Measurements from ENCODE around the gene SPINK7. TPM values are rescaled to one million over a fixed set of nuclear protein-coding genes. Genes with fewer than 3 reads are reported as not detected.

The SPINK7 gene
- 4.2 and 14.1 TPM in 2 replicates for total RNA-seq

DNA sequence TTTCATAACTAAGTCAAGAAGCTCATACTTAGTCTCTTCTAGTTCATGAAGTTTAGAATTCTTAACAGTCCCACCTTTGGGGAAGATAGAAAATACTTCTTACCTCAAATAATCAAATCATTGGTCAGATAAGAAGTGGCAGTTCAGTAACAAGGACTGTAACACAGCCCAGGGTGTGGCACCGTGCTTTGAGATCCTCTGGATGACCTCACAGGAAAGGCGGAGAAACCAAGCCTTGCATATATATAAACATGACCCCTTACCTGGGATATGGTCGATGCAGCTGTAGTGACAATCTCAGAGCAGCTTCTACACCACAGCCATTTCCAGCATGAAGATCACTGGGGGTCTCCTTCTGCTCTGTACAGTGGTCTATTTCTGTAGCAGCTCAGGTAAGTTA is at the start of gene SPINK7:
SPINK7 (plus strand) TSS at position 271 of the 400 bp plus-strand sequence; CDS start at position 332, 61 bp downstream.

DNA sequence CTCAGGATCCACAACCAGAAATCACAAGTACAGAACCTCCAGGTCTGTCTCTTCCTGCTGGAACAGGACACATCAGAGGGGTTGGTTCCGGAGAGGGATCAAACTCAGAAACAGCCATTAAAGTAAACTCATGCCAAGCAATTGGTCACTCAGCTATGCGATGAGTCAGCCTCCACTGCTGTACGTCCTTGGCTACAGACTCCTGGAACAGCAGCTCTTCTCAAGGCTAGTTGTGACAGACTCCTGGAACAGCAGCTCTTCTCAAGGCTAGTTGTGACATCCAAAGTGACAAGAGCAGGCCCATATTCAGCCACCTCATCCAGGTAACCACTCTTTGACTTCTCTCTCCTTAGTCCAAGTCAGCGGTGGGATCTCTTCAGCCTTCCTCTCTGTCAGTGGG is 43.7 kb upstream of the SPINK7 start, which contains the start of gene SPINK13:
SPINK13 (plus strand) TSS at position 229 of the 400 bp plus-strand sequence. CDS start 1,279 bp downstream, outside the sequence.

DNA sequence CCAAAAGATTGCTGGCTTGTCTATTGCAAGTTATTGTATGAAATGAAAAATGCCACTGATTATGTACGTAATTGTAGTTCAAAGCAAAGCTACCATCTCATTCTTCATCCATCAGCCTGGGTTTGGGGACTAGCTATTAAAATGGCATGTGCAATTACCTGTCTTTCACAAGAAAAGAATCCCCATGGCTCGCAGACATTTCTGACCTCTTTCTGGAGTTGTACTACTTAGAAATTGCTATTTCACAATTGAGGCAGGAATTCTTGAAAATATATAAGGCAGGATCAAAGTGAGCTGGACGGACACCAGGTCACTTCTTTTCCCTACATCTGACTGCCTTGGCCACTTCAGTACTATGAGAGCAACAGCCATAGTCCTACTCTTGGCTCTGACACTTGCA is 23.0 kb downstream of the SPINK7 start, which contains the start of gene SPINK9:
SPINK9 (plus strand) TSS at position 301 of the 400 bp plus-strand sequence; CDS start at position 356, 55 bp downstream.

Other genes starting within 250 kb of the SPINK7 start
- gene SPINK5, start 248.4 kb upstream of the SPINK7 start, total RNA-seq = 62.8 and 78.0 TPM in 2 replicates
- not detected in 2 replicates for gene SPINK14, start 143.9 kb upstream of the SPINK7 start, total RNA-seq
- gene SPINK6, start 109.4 kb upstream of the SPINK7 start, total RNA-seq = 5.9 and 10.8 TPM in 2 replicates
- not detected in 2 replicates for gene MARCOL, start 73.9 kb upstream of the SPINK7 start, total RNA-seq
- gene SPINK13, start 43.6 kb upstream of the SPINK7 start, total RNA-seq = not detected in 2 replicates
- gene SPINK9, start 23.1 kb downstream of the SPINK7 start, total RNA-seq = not detected in 2 replicates
- gene FBXO38, start 71.5 kb downstream of the SPINK7 start, total RNA-seq = 19.7 and 20.8 TPM in 2 replicates